ENCODE results near the gene RNF44.

DNA sequence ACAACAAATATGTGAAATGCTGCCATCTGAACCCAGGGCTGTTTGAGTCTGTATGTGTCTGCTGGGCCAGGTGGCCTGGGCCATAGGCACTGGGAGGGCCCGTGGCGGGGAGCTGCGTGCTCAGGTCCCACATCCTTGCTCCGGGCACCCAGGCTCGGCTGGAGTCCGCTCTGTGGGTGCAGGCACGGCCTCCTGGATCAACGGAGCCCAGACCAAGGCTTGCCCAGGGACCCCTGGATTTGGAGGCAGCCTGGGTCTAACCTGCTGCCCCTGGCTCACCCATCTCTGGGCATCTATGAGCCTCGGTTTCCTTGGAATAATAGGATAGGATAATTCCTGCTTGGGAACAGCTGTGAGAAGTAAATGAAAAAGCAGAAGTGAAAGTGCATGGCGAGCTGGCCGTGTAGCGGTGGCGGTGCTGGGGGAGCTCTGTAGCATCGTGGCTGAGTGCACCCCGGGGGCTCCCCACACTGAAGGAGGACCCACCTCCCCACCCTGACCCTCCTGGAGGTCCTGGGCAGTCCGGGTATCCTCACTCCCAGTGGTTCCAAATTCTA lies 13.2 kb upstream of the RNF44 start:
- TF ChIP-seq, protein P1, sequence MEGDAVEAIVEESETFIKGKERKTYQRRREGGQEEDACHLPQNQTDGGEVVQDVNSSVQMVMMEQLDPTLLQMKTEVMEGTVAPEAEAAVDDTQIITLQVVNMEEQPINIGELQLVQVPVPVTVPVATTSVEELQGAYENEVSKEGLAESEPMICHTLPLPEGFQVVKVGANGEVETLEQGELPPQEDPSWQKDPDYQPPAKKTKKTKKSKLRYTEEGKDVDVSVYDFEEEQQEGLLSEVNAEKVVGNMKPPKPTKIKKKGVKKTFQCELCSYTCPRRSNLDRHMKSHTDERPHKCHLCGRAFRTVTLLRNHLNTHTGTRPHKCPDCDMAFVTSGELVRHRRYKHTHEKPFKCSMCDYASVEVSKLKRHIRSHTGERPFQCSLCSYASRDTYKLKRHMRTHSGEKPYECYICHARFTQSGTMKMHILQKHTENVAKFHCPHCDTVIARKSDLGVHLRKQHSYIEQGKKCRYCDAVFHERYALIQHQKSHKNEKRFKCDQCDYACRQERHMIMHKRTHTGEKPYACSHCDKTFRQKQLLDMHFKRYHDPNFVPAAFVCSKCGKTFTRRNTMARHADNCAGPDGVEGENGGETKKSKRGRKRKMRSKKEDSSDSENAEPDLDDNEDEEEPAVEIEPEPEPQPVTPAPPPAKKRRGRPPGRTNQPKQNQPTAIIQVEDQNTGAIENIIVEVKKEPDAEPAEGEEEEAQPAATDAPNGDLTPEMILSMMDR (conservative IDR thresholded peaks at IDR 0.05 in 1 of 2, IDR thresholded peaks at IDR 0.05 in 1 of 2; ENCODE audit: extremely low read depth in 1 of 2, insufficient read depth in 1 of 2, low read depth in 1 of 2, low read length in 2 of 2) = no peak
- no peak for TF ChIP-seq EZH2 (IDR thresholded peaks at IDR 0.05; ENCODE audit: borderline replicate concordance, low read length)
